DMS153 treated with DMSO at 0.1 percent for 48 hours (cell line): ENCODE data around the gene P2RY6.
"Not testable (repeated sequence)": the region's sequence is repeated elsewhere in the genome, so short reads cannot be mapped to it uniquely, and the experiment has no call there.

Experiments
- DNase-seq: peaks from one replicate; lab custom pipeline; 2025; ENCODE audit not compliant: unreplicated experiment; lab: John Stamatoyannopoulos, UW

Gene P2RY6, protein sequence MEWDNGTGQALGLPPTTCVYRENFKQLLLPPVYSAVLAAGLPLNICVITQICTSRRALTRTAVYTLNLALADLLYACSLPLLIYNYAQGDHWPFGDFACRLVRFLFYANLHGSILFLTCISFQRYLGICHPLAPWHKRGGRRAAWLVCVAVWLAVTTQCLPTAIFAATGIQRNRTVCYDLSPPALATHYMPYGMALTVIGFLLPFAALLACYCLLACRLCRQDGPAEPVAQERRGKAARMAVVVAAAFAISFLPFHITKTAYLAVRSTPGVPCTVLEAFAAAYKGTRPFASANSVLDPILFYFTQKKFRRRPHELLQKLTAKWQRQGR

DNA sequence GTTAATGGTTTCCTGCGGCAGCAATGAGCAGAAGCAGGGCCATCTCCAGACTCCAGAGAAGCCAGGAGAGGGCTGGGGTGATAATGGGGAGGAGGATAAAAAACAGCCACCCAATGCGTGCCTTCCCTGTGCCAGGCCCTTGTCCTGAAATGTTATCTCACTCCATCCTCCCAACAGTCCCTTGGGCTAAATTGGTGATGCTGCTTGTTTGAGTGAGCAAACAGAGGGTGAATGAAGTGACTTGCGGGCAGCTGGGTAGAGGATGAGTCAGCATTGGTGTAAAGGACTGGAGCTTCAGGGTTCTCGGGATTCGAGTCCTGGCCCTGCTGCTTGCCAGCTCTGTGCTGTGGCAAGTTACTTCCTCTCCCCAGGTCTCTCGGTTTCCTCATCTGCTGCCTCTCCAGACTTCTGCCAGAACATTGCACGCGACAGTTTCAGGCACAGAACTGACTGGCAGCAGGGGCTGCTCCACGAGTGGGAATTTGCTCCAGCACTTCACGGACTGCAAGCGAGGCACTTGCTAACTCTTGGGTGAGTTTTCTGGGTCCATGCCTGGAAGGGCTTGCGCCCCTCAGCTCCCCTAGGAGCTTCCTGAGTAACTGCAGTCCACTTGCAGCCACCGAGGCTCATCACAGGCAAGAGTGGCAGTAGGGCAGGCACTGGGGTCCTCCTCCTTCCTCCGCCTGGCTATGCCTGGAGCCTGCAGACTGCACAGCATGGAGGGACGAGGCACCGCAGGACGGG is at the start of gene P2RY6:
Gene P2RY6 (plus strand): TSS at position 403 of the 744 bp plus-strand sequence. CDS start 24,181 bp downstream, outside the sequence.
- no peak for DNase-seq

DNA sequence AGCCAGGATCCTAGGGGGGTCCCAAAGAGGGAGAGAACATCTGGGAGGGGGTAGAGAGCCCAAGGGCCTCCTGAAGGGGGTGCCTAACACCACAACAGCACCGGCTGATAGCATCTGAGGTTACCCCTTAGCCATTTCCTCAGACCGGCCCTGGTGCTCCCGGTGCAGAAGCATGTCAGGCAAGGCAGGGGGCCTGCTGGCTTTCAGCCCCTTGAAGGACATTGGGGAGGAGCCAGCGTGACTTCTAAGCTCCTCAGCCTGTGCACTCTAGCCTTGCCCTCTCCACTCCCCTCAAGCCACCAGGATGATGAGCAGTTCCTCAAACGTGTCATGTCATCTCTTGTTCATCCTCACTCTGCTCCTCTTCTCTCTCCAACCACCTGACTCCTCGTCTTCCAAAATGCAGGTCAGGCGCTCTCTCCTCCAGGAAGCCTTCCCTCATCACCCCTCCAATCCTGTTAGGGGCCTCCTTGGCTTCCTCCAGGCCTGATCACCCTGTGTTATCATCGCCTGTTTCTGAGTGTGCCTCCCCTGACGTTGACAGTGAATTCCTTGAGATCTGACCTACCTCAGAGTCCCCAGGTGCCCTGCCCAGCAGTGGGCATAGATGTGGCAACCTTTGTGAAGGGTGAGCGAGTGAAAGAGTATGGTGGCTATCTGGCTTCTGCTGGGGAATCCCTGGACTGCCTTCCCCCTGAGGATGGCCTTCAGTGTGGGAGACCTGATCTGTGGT is 48.0 kb upstream of the P2RY6 start:
- no peak for DNase-seq

DNA sequence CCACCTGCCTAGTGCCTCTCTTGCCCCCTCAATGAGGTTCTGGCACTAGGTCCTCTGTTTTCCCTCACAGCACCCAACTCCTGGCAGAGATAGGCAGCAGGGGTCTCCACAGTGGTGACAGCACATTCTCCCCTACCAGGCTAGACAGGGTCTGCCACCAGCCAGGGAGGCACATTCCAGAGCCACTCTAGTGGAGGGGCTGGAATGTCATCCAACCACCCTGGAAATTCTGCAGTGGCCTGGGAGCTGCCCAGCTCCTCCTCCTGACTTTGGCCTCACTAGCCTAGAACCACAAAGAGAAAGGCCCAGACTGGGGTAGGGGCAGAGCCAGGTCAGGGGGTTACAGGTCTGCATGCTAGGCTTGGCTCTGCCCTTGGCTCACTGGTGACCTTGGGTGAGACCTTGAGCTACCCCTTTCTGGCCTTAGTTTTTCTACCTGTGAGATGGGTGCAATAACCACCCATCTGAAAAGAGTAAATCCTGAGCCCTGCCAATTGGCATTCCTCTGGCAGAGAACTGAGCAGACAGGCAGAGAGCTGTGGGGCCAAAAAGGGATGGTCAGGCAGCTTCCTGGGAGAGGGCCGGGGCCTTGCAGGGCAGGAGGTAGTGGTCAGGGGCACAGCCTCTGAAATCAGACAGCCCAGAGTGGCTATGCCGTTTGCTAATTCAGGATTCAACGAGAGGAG is 47.0 kb upstream of the P2RY6 start:
- no peak for DNase-seq

DNA sequence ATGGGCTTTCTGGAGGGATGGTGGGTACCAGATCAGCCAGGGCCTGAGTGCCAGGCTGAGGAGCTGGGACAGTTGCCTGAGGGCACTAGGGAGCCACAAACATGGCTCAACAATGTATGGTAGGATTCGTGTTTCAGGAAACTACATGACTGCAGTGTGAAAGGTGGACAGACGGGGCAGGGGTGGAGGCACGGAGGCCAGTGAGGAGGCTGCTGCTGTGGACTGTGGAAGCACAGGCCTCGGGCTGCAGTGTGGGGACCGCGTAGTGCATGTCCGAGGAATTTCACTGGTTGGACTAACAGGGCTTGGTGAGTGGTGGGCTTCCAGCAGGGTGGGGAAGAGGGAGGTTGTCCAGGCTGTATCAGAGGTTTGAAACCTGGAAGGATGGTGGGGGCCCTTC is 46.3 kb upstream of the P2RY6 start:
- no peak for DNase-seq

DNA sequence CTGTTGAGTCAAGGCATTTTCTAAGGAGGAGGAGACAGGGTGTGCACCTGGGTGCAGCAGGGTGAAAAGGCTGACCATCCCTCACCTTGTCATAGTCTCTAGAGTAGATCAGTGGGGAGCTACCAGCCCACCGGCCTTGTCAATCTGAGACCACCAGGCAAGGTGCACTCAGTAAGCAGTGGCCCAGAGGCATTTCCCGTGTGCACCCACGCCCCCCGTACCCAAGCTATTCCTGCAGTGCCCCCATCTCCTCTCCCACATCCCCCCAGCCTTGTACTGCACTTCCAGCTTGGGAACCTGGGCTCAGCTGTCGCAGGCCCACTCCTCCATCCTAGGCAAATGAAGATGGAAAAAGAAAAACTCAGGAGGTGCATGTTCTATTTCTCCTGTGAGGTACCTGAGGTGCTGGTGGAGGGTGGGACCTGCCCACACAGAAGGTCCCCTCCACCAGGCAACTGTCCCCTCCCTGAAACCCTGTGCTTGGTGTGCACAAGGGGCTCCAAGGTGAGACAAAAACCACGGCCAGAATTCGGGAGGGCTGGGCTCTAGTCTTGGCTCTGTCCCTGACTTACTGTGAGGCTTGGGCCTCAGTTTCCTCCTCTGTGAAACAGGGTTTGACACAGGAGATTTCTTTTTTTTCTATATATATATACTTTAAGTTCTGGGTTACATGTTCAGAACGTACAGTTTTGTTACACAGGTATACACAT is 45.7 kb upstream of the P2RY6 start:
- DNase-seq: no peak

DNA sequence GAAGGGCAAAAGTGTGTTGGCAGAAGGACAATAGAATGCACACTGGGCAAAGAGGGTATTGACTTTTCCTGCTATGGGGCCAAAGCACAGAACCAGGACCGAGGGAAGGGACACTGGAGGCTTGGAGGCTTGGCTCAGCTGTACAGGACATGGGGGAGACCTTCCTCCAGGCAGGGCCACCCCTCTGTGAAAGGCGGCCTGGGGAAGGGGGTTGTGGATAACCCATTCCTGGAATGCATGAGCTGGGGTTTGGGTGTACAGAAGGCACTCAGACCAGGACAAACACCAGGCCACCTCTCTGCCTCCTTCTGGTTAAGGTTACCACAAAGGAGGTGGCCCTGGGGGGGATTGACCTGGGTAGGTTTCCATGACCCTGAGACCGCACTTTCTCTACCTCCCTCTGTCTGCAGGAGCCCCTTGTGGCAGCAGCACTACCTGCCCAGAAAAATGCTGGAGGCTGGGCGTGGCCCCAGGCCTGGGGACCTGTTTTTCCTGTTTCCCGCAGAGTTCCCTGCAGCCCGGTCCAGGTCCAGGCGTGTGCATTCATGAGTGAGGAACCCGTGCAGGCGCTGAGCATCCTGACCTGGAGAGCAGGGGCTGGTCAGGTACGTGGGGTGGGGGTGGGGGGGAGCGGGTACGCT is 44.4 kb upstream of the P2RY6 start:
- peak; percentile 68 for DNase-seq

DNA sequence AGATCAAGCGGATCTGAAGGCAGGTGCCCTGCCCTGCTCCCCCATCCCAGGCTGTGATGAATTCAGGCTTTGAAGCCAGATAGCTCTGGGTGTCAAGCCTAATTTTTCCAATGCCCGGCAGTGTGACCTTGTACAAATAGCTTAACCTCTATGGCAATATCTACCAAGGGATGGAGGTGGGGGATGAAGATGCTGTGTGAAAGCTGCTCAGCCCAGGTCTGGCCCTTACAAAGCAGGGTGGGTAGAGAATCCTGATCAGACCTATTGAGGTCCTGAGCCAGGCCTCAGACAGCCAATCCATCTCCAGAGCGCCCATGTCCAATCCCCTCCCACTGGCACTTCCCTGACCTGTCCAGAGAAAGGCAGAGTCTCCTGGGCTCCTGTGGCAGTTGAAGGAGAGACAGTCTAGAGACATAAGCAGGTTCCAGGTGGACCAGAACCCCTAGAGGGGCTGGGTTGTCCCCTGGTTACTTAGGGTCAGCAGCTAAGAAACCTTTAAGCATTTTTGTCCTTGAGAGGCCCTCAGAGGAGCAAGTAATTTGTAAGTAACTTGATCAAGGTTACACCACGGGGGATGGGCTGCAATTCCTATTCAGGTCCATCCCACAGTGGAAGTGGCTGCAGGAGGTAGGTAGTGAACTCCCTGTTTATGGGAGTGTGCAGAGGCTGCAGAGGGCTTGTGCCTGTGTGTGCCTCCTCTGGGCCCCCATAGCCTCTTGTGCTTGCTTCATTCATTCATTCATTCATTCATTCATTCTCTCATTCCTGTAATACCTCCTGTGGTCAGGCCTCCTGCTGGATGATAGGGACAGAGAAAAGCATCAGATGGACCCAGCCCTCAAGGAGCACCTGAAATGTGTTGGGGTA is 43.6 kb upstream of the P2RY6 start:
- no peak for DNase-seq

DNA sequence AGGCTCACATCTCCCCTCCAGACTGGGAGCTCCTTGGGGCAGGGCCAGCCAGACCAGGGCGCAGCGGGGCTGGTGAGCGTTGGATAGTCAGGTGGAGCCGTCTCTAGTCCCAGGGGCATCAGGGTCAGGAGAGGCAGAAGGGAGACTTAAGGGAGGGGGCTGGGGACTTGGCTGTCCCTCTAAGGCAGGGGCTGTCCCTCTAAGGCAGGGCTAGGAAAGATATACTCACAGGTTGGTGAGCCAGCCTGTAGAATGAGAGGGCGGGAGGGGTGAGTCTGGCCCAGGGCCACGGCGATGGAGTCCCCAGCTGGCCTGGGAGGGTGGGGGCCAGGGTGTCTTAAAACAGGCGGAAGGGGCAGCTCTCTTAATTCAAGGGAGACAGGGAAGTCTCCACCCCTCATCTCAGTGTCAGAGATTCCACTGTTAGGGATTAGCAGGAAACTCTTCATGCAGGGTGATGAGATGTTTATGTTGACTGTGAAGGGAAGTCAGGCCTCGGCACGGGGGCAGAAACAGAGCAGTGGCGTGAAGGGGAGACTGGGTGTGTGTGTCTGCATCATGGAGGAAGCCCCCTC is 42.7 kb upstream of the P2RY6 start:
- DNase-seq: no peak

DNA sequence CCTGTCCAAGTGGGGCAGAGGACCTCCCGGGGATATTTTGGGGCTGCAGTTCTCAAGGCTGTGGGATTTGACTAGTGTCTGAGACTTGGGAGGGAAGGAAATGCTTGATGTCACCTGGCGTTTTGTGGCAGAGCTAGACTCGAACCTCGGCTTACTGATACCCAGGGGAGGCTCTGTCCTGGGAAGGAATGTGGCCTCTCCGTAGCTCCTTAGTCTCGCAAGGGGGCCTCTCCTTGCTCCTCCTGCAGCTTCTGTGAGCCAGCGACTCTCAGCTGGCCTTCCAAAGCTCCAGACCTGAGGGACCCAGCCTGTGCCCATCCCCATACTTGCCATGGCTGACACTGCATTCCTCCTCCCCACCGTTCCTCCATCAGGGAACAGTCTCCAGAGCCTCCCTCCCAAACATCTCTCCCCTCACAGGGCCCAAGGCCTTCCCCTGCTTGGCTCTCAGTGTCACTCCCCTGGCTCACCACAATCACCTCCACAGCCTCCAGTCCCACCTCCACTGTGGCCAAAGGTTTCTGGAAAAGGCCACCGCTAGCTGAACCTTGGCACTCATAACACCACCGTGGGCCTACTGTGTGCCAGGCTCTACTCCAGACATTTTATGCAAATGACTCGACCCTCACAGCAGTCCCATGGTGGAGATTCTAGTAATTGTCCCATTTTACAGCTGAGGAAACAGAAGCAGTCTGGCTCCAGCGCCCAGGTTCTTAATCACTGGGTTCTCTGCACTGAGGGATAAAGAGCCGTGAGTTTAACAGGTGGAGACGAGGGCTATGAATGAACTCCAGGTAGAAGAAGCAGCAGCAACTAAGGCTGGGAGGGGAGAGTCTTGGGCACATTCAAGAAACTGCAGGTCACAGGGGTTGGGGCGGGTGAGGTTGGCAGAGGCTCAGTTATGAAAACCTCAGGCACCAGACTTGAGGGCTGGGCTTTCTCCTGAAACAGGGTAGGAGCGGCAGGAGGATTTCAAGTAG is 42.0 kb upstream of the P2RY6 start:
- no peak for DNase-seq

DNA sequence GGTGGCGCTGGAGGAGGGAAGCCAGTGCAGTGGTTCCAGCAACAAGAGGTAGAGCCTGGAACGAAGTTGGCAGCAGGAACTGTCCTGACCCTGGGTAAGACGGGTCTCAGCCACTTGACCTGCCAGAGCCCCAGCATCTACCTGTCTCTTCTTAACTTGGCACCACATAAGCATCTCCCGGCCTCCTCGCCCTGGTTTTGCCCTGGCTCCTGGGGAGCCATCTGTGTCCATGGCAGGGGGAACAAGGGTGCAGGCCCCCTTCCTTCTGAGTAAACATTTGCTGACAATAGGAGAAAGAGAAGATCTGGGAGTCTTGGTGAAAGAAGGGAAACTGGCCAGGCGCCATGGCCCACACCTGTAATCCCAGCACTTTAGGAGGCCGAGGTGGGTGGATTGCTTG is 41.2 kb upstream of the P2RY6 start:
- no peak for DNase-seq

DNA sequence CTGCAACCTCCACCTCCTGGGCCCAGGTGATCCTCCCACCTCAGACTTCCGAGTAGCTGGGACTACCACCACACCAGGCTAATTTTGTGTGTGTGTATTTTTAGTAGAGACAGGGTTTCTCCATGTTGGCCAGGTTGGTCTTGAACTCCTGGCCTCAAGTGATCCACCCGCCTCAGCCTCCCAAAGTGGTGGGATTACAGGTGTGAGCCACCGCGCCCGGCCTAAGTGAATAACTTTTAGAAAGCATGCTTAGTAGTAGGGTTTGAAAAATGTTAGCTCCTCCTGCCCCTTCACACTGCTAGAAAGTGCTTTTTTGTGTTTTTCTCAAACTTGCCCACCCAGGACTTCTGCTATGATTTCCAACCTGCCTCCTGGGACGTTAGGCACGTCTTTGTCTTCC is 39.7 kb upstream of the P2RY6 start:
- not testable (repeated sequence) for DNase-seq

DNA sequence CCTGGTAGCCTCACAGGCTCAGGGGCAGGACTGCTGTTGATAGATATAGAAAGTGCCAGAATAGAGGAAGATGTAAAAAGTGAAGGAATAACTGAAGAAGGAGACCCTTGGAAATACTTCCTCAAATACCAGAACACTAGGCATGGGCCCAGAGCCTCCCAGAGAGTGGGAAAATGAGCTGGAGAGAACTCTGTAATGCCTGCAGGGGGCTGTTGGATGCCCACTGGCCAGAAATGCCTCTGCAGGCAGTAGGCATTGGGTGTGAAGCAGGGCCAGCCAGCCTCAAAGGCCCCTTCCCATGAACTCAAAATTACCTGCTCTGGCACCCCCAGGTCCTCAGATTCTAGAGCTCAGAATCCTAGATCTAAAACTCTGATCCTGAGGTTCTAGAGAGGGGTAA is 38.9 kb upstream of the P2RY6 start:
- no peak for DNase-seq

DNA sequence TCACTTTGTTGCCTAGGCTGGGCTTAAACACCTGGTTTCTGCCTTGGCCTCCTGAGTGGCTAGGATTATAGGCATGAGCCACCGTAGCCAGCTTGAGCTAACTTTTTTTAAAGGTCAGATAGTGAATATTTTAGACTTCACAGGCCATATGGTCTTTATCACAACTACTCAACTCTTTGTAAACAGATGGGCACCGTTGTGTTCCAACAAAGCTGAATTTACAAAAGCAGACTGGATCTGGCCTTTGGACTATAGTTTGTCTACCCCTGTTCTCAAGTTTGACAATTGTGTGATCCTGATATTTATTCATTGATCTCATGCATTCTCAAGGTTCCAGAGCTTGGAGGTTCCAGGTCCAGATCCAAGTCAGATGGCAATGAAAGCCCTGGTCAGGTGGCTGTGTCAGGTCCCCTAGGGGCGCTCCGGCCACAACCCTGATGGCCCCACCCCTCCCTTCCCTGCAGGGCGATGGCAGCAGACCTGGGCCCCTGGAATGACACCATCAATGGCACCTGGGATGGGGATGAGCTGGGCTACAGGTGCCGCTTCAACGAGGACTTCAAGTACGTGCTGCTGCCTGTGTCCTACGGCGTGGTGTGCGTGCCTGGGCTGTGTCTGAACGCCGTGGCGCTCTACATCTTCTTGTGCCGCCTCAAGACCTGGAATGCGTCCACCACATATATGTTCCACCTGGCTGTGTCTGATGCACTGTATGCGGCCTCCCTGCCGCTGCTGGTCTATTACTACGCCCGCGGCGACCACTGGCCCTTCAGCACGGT is 38.3 kb upstream of the P2RY6 start:
- DNase-seq: no peak

DNA sequence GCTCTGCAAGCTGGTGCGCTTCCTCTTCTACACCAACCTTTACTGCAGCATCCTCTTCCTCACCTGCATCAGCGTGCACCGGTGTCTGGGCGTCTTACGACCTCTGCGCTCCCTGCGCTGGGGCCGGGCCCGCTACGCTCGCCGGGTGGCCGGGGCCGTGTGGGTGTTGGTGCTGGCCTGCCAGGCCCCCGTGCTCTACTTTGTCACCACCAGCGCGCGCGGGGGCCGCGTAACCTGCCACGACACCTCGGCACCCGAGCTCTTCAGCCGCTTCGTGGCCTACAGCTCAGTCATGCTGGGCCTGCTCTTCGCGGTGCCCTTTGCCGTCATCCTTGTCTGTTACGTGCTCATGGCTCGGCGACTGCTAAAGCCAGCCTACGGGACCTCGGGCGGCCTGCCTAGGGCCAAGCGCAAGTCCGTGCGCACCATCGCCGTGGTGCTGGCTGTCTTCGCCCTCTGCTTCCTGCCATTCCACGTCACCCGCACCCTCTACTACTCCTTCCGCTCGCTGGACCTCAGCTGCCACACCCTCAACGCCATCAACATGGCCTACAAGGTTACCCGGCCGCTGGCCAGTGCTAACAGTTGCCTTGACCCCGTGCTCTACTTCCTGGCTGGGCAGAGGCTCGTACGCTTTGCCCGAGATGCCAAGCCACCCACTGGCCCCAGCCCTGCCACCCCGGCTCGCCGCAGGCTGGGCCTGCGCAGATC is 37.5 kb upstream of the P2RY6 start:
- no peak for DNase-seq

DNA sequence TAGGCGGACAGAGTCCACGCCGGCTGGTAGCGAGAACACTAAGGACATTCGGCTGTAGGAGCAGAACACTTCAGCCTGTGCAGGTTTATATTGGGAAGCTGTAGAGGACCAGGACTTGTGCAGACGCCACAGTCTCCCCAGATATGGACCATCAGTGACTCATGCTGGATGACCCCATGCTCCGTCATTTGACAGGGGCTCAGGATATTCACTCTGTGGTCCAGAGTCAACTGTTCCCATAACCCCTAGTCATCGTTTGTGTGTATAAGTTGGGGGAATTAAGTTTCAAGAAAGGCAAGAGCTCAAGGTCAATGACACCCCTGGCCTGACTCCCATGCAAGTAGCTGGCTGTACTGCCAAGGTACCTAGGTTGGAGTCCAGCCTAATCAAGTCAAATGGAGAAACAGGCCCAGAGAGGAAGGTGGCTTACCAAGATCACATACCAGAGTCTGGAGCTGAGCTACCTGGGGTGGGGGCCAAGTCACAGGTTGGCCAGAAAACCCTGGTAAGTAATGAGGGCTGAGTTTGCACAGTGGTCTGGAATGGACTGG is 36.8 kb upstream of the P2RY6 start:
- no peak for DNase-seq

DNA sequence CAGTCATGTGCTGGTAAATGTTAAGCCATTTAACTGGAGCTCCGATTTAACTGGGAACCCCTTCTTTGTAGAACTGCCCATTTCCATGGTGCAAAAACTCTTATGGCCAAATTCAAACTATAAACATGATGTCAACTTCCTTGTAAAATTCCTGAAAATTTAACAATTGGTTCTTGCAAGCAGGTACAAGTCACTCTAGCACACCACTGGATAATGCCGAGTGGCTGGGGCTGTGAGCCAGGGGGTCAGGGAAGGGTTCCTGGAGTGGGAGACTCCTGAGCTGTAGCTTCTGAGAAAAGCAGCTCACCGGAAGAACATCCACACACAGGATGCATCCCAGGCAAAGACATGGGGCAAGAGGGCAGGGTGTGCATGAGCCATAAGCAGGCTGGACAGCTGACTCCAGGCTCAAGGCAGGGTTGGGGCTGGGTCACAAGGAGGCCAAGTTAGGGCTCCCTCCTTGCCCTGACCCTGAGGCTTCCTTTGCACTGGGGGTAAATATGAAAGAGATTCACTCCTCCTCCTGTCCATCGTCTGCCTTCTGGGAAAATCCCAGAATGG is 35.9 kb upstream of the P2RY6 start:
- DNase-seq: no peak
